A549 (cell line): Measurements from ENCODE around the gene SRP9. TPM values are rescaled to one million over a fixed set of nuclear protein-coding genes. Genes with fewer than 3 reads are reported as not detected.

Source experiments
- ATAC-seq, 2 experiments: fragments of 200-7000 bp in 1 of 2; fragments of >200 bp in 1 of 2; cut with Nextera tagmentation in 1 of 2; cut with Tn5 transposase in 1 of 2; 3 replicates each; pipeline versions ENCODE4 v1.8.0 to v1.9.1; 2018 to 2020; ENCODE audit warnings: mild to moderate bottlenecking in 1 of 2, moderate library complexity in 1 of 2
- CTCF ChIA-PET: fragments of 300-600 bp; sonication (Branson Sonifier 250); formaldehyde crosslinking; extraction: SDS; loops from one replicate; lab custom pipeline; 2021; ENCODE audit warnings: antibody characterized with exemption, inconsistent platforms; lab: Yijun Ruan, JAX
- POLR2A ChIA-PET: fragments of 350-600 bp; formaldehyde crosslinking; extraction: SDS; loops from one replicate; lab custom pipeline; 2021; ENCODE audit warnings: antibody characterized with exemption, inconsistent platforms; lab: Yijun Ruan, JAX
- DNase-seq, 2 experiments: peaks; one replicate each; pipeline versions ENCODE4 v3.0.0 to v3.0.0-alpha.2; 2011 to 2016; ENCODE audit warnings: low read depth in 1 of 2, low spot score in 1 of 2
- FAIRE-seq: peaks from 2 replicates; lab custom pipeline; 2011; peaks lifted over from hg19 to GRCh38; lab: Jason Lieb, UNC
- H3K27ac ChIP-seq, 2 experiments: fragments of >200 bp; sonication (Bioruptor Twin); formaldehyde crosslinking; 3 replicates each; pipeline ENCODE4 v1.5.1; 2016 to 2017
- H3K4me1 ChIP-seq: fragments of >200 bp; sonication (Bioruptor Twin); formaldehyde crosslinking; 3 replicates; pipeline ENCODE4 v1.6.1; 2016
- H3K4me2 ChIP-seq: fragments of >200 bp; sonication (Bioruptor Twin); formaldehyde crosslinking; 3 replicates; pipeline ENCODE4 v1.6.1; 2016
- H3K4me3 ChIP-seq: fragments of >200 bp; sonication (Bioruptor Twin); formaldehyde crosslinking; 3 replicates; pipeline ENCODE4 v1.5.1; 2016
- H3K9me3 ChIP-seq: fragments of >200 bp; sonication (Bioruptor Twin); formaldehyde crosslinking; 3 replicates; pipeline ENCODE4 v1.6.1; 2016
- ATOH8 ChIP-seq: fragments of 250-450 bp; sonication (Bioruptor Pico); IDR thresholded peaks from 2 replicates; pipeline ENCODE4 v1.5.0; 2020; ENCODE audit warnings: low read depth, mild to moderate bottlenecking, moderate library complexity
- CBX2 ChIP-seq: fragments of 200-600 bp; sonication (generic); IDR thresholded peaks from 2 replicates; pipeline ENCODE4 v1.6.1; 2016; ENCODE audit warnings: low read depth, mild to moderate bottlenecking, borderline replicate concordance
- CEBPB ChIP-seq, 2 experiments: fragments of >200 bp in 1 of 2; sonication (Bioruptor Twin) in 1 of 2; formaldehyde crosslinking in 1 of 2; IDR thresholded peaks; 2 replicates each; pipeline ENCODE4 v1.6.1; 2012 to 2016
- EHF ChIP-seq: fragments of 250-450 bp; sonication (Bioruptor Pico); IDR thresholded peaks from 2 replicates; pipeline ENCODE4 v1.5.0; 2020; ENCODE audit warnings: mild to moderate bottlenecking
- ESRRA ChIP-seq: fragments of 150-350 bp; IDR thresholded peaks from 2 replicates; pipeline ENCODE4 v1.6.1; 2014; ENCODE audit warnings: mild to moderate bottlenecking, low read length, borderline replicate concordance
- FOSB ChIP-seq: fragments of 250-450 bp; sonication (Bioruptor Pico); IDR thresholded peaks from 2 replicates; pipeline ENCODE4 v1.5.0; 2020; ENCODE audit warnings: mild to moderate bottlenecking, moderate library complexity
- FOSL2 ChIP-seq, 2 experiments: fragments of 450-650 bp in 1 of 2; fragments of >200 bp in 1 of 2; sonication (Bioruptor Twin) in 1 of 2; formaldehyde crosslinking; IDR thresholded peaks; 2 replicates each; pipeline versions ENCODE4 v1.5.0 to v1.6.1; 2016 to 2020; ENCODE audit warnings: mild to moderate bottlenecking in 1 of 2, moderate library complexity in 1 of 2
- HDAC2 ChIP-seq: fragments of 200-600 bp; sonication (generic); IDR thresholded peaks from 2 replicates; pipeline ENCODE4 v1.6.1; 2016
- HEYL ChIP-seq: fragments of 250-450 bp; sonication (Bioruptor Pico); IDR thresholded peaks from 2 replicates; pipeline ENCODE4 v1.8.0; 2021; ENCODE audit warnings: mild to moderate bottlenecking, moderate library complexity
- HMGXB4 ChIP-seq: fragments of 250-450 bp; sonication (Bioruptor Pico); IDR thresholded peaks from 2 replicates; pipeline ENCODE4 v1.5.0; 2021; ENCODE audit warnings: mild to moderate bottlenecking, moderate library complexity, borderline replicate concordance
- JUNB ChIP-seq: fragments of >200 bp; sonication (Bioruptor Twin); formaldehyde crosslinking; IDR thresholded peaks from 2 replicates; pipeline ENCODE4 v1.6.1; 2016
- KDM1A ChIP-seq: fragments of 200-600 bp; sonication (generic); IDR thresholded peaks from 2 replicates; pipeline ENCODE4 v1.6.1; 2016; ENCODE audit warnings: low read depth, mild to moderate bottlenecking
- KDM5A ChIP-seq: fragments of 200-600 bp; sonication (generic); IDR thresholded peaks from 2 replicates; pipeline ENCODE4 v1.6.1; 2016; ENCODE audit warnings: antibody characterized with exemption, mild to moderate bottlenecking
- MAFK ChIP-seq: fragments of 450-650 bp; IDR thresholded peaks from 2 replicates; pipeline ENCODE4 v1.6.1; 2014; ENCODE audit not compliant: partially characterized antibody
- MAX ChIP-seq: IDR thresholded peaks from 2 replicates; pipeline ENCODE4 v1.6.1; 2012
- MYC ChIP-seq: IDR thresholded peaks from 2 replicates; pipeline ENCODE4 v1.6.1; 2012; ENCODE audit warnings: mild to moderate bottlenecking, inconsistent platforms, low read length, improper control_type of control experiment, borderline replicate concordance
- NFE2L2 ChIP-seq: fragments of 150-350 bp; conservative IDR thresholded peaks from 2 replicates; pipeline ENCODE4 v1.6.1; 2014; ENCODE audit warnings: low read length
- PBX3 ChIP-seq: IDR thresholded peaks from 2 replicates; pipeline ENCODE4 v1.6.1; 2012
- POLR2A ChIP-seq: IDR thresholded peaks from 2 replicates; pipeline ENCODE4 v1.6.1; 2012; ENCODE audit warnings: mild to moderate bottlenecking, low read length
- RCOR1 ChIP-seq: fragments of 150-350 bp; IDR thresholded peaks from 2 replicates; pipeline ENCODE4 v1.6.1; 2014; ENCODE audit warnings: antibody characterized with exemption, low read length, low read depth
- RFX5 ChIP-seq: fragments of 450-650 bp; IDR thresholded peaks from 2 replicates; pipeline ENCODE4 v1.7.1; 2014; ENCODE audit warnings: antibody characterized with exemption, mild to moderate bottlenecking, moderate library complexity
- SMC3 ChIP-seq: fragments of >200 bp; sonication (Bioruptor Twin); formaldehyde crosslinking; IDR thresholded peaks from 3 replicates; pipeline ENCODE4 v1.6.1; 2018; ENCODE audit warnings: inconsistent platforms
- TFCP2L1 ChIP-seq: fragments of 250-450 bp; sonication (Bioruptor Pico); IDR thresholded peaks from 2 replicates; pipeline ENCODE4 v1.5.0; 2021; ENCODE audit warnings: mild to moderate bottlenecking
- TP53 ChIP-seq: fragments of 250-450 bp; sonication (Bioruptor Pico); IDR thresholded peaks from 2 replicates; pipeline ENCODE4 v1.5.0; 2021; ENCODE audit warnings: mild to moderate bottlenecking, moderate library complexity
- USF2 ChIP-seq: fragments of 450-650 bp; IDR thresholded peaks from 2 replicates; pipeline ENCODE4 v1.6.1; 2014; ENCODE audit warnings: antibody characterized with exemption
- ZFP36 ChIP-seq: fragments of 450-650 bp; IDR thresholded peaks from 2 replicates; pipeline ENCODE4 v1.6.1; 2014; ENCODE audit warnings: borderline replicate concordance; ENCODE audit not compliant: partially characterized antibody
- ZNF302 ChIP-seq: fragments of 250-450 bp; sonication (Bioruptor Pico); IDR thresholded peaks from 2 replicates; pipeline ENCODE4 v1.9.0; 2021; ENCODE audit warnings: inconsistent platforms, mild to moderate bottlenecking, moderate library complexity
- WGBS: methylation state at CpG from one replicate; pipeline ENCODE4 v1.1.6; 2017; ENCODE audit errors: missing lambda C conversion rate; 5-methylcytosine and 5-hydroxymethylcytosine counted together
- polyA plus RNA-seq, 4 experiments: library from polyadenylated mRNA; depleted of rRNA in 3 of 4; stranded (reverse); fragments of >200 nt; fragmentation: RNase III in 1 of 4; extraction: RNeasy Plus Mini Kit Qiagen cat#74134 plus additional on column Dnase treatment in 1 of 4; gene quantifications; 2 replicates in 3 of 4; 3 replicates in 1 of 4; pipeline ENCODE4 v1.2.3, GENCODE V29; 2011 to 2017

SRP9 gene
- polyA plus RNA-seq, 2 of the 4 experiments (the other 2 are of a cell fraction) = 352 to 629 TPM

GRCh38 chr1:225815526-225816178, 38.0 kb downstream of the SRP9 start:
- TF ChIP-seq CBX2 (no peak), KDM1A (no peak), FOSL2 (IDR thresholded peaks at IDR 0.05) (no peak), FOSL2 (CRISPR knock-in tag; IDR thresholded peaks at IDR 0.05) (no peak), KDM5A (no peak), ZNF302 (CRISPR knock-in tag) (no peak)
- CTCF ChIA-PET = interaction anchor here (0.6 to 7.2 kb wide), 3 partner anchors 14 to 337 kb away, joined by 3 to 77 read pairs (median 5); no protein-coding TSS in a partner anchor
- peak overlapping the region; percentile 96 to 99 for H3K27ac ChIP-seq
- FAIRE-seq = no peak
- H3K4me3 ChIP-seq = no peak overlapping the region
- H3K4me1 ChIP-seq = peaks cover 91% of the 10 kb centered on the region
- DNase-seq = no peak
- POLR2A ChIA-PET = interaction anchor here (1.3 kb wide), 1 partner anchor 30 kb away, joined by 3 read pairs; no protein-coding TSS in a partner anchor
- WGBS = 83% methylated on average over 17 of the region's 17 CpGs
- no peak overlapping the region for H3K4me2 ChIP-seq
- ATAC-seq = no peak
- H3K9me3 ChIP-seq = no peaks in the 10 kb centered on the region

GRCh38 chr1:225816643-225817538, 39.3 kb downstream of the SRP9 start:
- ChIA-PET POLR2A (no interaction called here), CTCF (interaction anchor here (1.4 kb wide), 1 partner anchor 342 kb away, joined by 12 read pairs; no protein-coding TSS in a partner anchor)
- Histone ChIP-seq H3K4me3 (no peak overlapping the region), H3K9me3 (no peaks in the 10 kb centered on the region), H3K27ac (peak overlapping the region; percentile 96 to 99), H3K4me1 (peaks cover 94% of the 10 kb centered on the region), H3K4me2 (peak overlapping the region; percentile 45)
- no peak for ATAC-seq
- FAIRE-seq = no peak
- no peak for DNase-seq
- no peak for TF ChIP-seq FOSL2 (IDR thresholded peaks at IDR 0.05)
- TF ChIP-seq FOSL2 (CRISPR knock-in tag; IDR thresholded peaks at IDR 0.05) = no peak
- no peak for TF ChIP-seq PBX3
- TF ChIP-seq RFX5 = no peak
- TF ChIP-seq RCOR1 = no peak
- TF ChIP-seq ZFP36 = no peak
- no peak for TF ChIP-seq MAX
- TF ChIP-seq MYC = no peak
- no peak for TF ChIP-seq KDM1A
- TF ChIP-seq JUNB = no peak
- TF ChIP-seq TFCP2L1 (CRISPR knock-in tag) = no peak
- TF ChIP-seq POLR2A = no peak
- 90% methylated on average over 17 of the region's 17 CpGs for WGBS

- ChIA-PET CTCF (interaction anchor here (0.6 to 2.8 kb wide), 4 partner anchors 264 to 343 kb away, joined by 3 to 18 read pairs (median 8); no protein-coding TSS in a partner anchor), POLR2A (no interaction called here)
- FAIRE-seq (no peak), DNase-seq (peak; percentile 65 to 94), ATAC-seq (peak; percentile 62 to 67)
- Histone ChIP-seq H3K4me1 (peaks cover 87% of the 10 kb centered on the region), H3K4me2 (peak overlapping the region; percentile 45), H3K4me3 (no peak overlapping the region), H3K27ac (peak overlapping the region; percentile 96 to 99), H3K9me3 (no peaks in the 10 kb centered on the region)
- WGBS = 25% methylated on average over 8 of the region's 8 CpGs
- peak; percentile 96 for TF ChIP-seq EHF
- no peak for TF ChIP-seq CEBPB (IDR thresholded peaks at IDR 0.05)
- TF ChIP-seq HMGXB4 (CRISPR knock-in tag) = peak; percentile 83; the same call in 1 of the 2 replicates
- no peak for TF ChIP-seq POLR2A
- TF ChIP-seq USF2 = no peak
- peak; percentile 85 for TF ChIP-seq HEYL (CRISPR knock-in tag)
- TF ChIP-seq KDM1A = no peak
- TF ChIP-seq MAFK = peak; percentile 100
- peak; percentile 100 for TF ChIP-seq NFE2L2
- peak; percentile 95 for TF ChIP-seq ATOH8 (CRISPR knock-in tag)
- TF ChIP-seq ESRRA = no peak
- no peak for TF ChIP-seq SMC3
- no peak for TF ChIP-seq CBX2
- peak; percentile 82; the same call in 1 of the 2 replicates for TF ChIP-seq TFCP2L1 (CRISPR knock-in tag)
- TF ChIP-seq TP53 (CRISPR knock-in tag) = peak; percentile 92
- no peak for TF ChIP-seq HDAC2
- TF ChIP-seq FOSB = no peak
Observed at GRCh38 chr1:225817611-225818061, 40.0 kb downstream of the SRP9 start.
